ENCODE measurements around the gene DOHH.

Gene DOHH

GRCh38 chr19:3441089-3441985 lies 59.1 kb downstream of the DOHH start:
- no peak for DNase-seq (ENCODE audit: low spot score)
